Neural cell (in vitro differentiated cells): ENCODE results near the gene DGKG. TPM values are rescaled to one million over a fixed set of nuclear protein-coding genes. Genes with fewer than 3 reads are reported as not detected.

Experiments
- H2AFZ ChIP-seq: fragments of 200-600, 300-800 bp; sonication (generic), shearing (Covaris generic); 2 replicates; pipeline ENCODE4 v1.6.0; 2014; ENCODE audit warnings: low read depth, mild to moderate bottlenecking, antibody characterized with exemption, low read length, moderate library complexity
- H3F3A ChIP-seq: fragments of 200-600 bp; shearing (Covaris generic); 2 replicates; pipeline ENCODE4 v1.6.1; 2016; ENCODE audit warnings: mild to moderate bottlenecking, moderate library complexity, mixed read lengths, antibody characterized with exemption, low read length; ENCODE audit not compliant: insufficient read depth, poor library complexity, severe bottlenecking
- H3K27ac ChIP-seq: fragments of 200-600, 300-800 bp; sonication (generic), shearing (Covaris generic); 2 replicates; pipeline ENCODE4 v1.5.1; 2014; ENCODE audit warnings: mild to moderate bottlenecking, low read length, moderate library complexity
- H3K27me3 ChIP-seq: fragments of 300-800, 200-600 bp; sonication (generic), shearing (Covaris generic); 2 replicates; pipeline ENCODE4 v1.6.0; 2014; ENCODE audit warnings: mild to moderate bottlenecking, low read depth, low read length, moderate library complexity; ENCODE audit not compliant: insufficient read depth
- H3K36me3 ChIP-seq: fragments of 300-800, 200-600 bp; sonication (generic), shearing (Covaris generic); 2 replicates; pipeline ENCODE4 v1.5.1; 2014; ENCODE audit warnings: mild to moderate bottlenecking, antibody characterized with exemption, low read length, moderate library complexity; ENCODE audit not compliant: insufficient read depth
- H3K4me2 ChIP-seq: fragments of 300-800, 200-600 bp; sonication (generic), shearing (Covaris generic); 2 replicates; pipeline ENCODE4 v1.6.0; 2014; ENCODE audit warnings: mild to moderate bottlenecking, low read length
- H3K4me3 ChIP-seq: fragments of 300-800, 200-600 bp; sonication (generic), shearing (Covaris generic); 2 replicates; pipeline ENCODE4 v1.5.1; 2014; ENCODE audit warnings: mild to moderate bottlenecking, low read length, moderate library complexity
- H3K79me2 ChIP-seq: fragments of 200-600 bp; shearing (Covaris generic); replicated peaks from 2 replicates; pipeline ENCODE4 v1.6.0; 2014; ENCODE audit warnings: mild to moderate bottlenecking, low read length, moderate library complexity; ENCODE audit not compliant: insufficient read depth
- H3K9ac ChIP-seq: fragments of 300-800, 200-600 bp; sonication (generic), shearing (Covaris generic); 2 replicates; pipeline ENCODE4 v1.6.1; 2016; ENCODE audit warnings: mild to moderate bottlenecking, low read length, mixed read lengths
- H3K9me2 ChIP-seq: fragments of 200-600 bp; shearing (Covaris generic); 2 replicates; pipeline ENCODE4 v1.6.1; 2016; ENCODE audit warnings: mild to moderate bottlenecking, low read length, mixed read lengths; ENCODE audit not compliant: insufficient read depth
- H3K9me3 ChIP-seq: fragments of 200-600, 300-800 bp; sonication (generic), shearing (Covaris generic); 2 replicates; pipeline ENCODE4 v1.6.1; 2016; ENCODE audit warnings: mild to moderate bottlenecking, mixed run types, low read length, moderate library complexity, mixed read lengths
- H4K20me1 ChIP-seq: fragments of 200-600 bp; shearing (Covaris generic); 2 replicates; pipeline ENCODE4 v1.6.1; 2016; ENCODE audit warnings: mild to moderate bottlenecking, mixed run types; ENCODE audit not compliant: insufficient read depth
- CTCF ChIP-seq: fragments of 450-650 bp; IDR thresholded peaks from 2 replicates; pipeline ENCODE4 v1.5.1; 2014; ENCODE audit warnings: antibody characterized with exemption, mild to moderate bottlenecking, moderate library complexity; ENCODE audit not compliant: poor library complexity, severe bottlenecking
- EP300 ChIP-seq: fragments of 450-650 bp; conservative IDR thresholded peaks from 2 replicates; pipeline ENCODE4 v1.6.1; 2014; ENCODE audit warnings: antibody characterized with exemption, mild to moderate bottlenecking, moderate library complexity; ENCODE audit not compliant: poor library complexity, severe bottlenecking
- EZH2 ChIP-seq: fragments of 200-600, 300-800 bp; shearing (Covaris generic), sonication (generic); IDR thresholded peaks from 2 replicates; pipeline ENCODE4 v1.6.1; 2014; ENCODE audit warnings: antibody characterized with exemption, low read length, borderline replicate concordance, mild to moderate bottlenecking; ENCODE audit not compliant: insufficient read depth, poor library complexity, severe bottlenecking
- MXI1 ChIP-seq: fragments of 450-650 bp; conservative IDR thresholded peaks from 2 replicates; pipeline ENCODE4 v1.6.1; 2014; ENCODE audit warnings: antibody characterized with exemption, mild to moderate bottlenecking; ENCODE audit not compliant: poor library complexity, severe bottlenecking
- POLR2AphosphoS5 ChIP-seq: IDR thresholded peaks from 2 replicates; pipeline ENCODE4 v1.6.1; 2012
- RAD21 ChIP-seq: fragments of 450-650 bp; conservative IDR thresholded peaks from 2 replicates; pipeline ENCODE4 v1.6.1; 2014; ENCODE audit warnings: antibody characterized with exemption, mild to moderate bottlenecking, moderate library complexity
- REST ChIP-seq: IDR thresholded peaks from 2 replicates; pipeline ENCODE4 v1.6.1; 2012; ENCODE audit warnings: borderline replicate concordance
- SMC3 ChIP-seq: fragments of 450-650 bp; conservative IDR thresholded peaks from 2 replicates; pipeline ENCODE4 v1.6.1; 2014; ENCODE audit warnings: antibody characterized with exemption, mild to moderate bottlenecking, moderate library complexity; ENCODE audit not compliant: poor library complexity
- TAF1 ChIP-seq: IDR thresholded peaks from 2 replicates; pipeline ENCODE4 v1.6.1; 2012; ENCODE audit warnings: low read depth
- polyA plus RNA-seq: library from polyadenylated mRNA; depleted of rRNA; stranded (reverse); fragments of >200 nt; gene quantifications from 2 replicates; pipeline ENCODE4 v1.2.3, GENCODE V29; 2014

Gene DGKG
- polyA plus RNA-seq, 1 donor from 2014 or later: not detected

GRCh38 chr3:186290796-186291195, 71.2 kb downstream of the DGKG start:
- TF ChIP-seq POLR2AphosphoS5 (no peak), MXI1 (no peak), CTCF (no peak), TAF1 (no peak), RAD21 (no peak), SMC3 (no peak), EZH2 (no peak), REST (no peak)
- H4K20me1 ChIP-seq: no peaks in the 10 kb centered on the region
- no peaks in the 10 kb centered on the region for H3K27me3 ChIP-seq
- no peaks in the 10 kb centered on the region for H3K79me2 ChIP-seq
- no peaks in the 10 kb centered on the region for H3F3A ChIP-seq
- no peak overlapping the region for H3K9ac ChIP-seq
- H3K9me2 ChIP-seq: no peaks in the 10 kb centered on the region
- no peaks in the 10 kb centered on the region for H3K9me3 ChIP-seq
- H3K36me3 ChIP-seq: no peaks in the 10 kb centered on the region
- no peak overlapping the region for H3K4me2 ChIP-seq
- H3K4me3 ChIP-seq: no peak overlapping the region
- H2AFZ ChIP-seq: no peak overlapping the region
- no peak overlapping the region for H3K27ac ChIP-seq

GRCh38 chr3:186287711-186288110, 74.3 kb downstream of the DGKG start:
- Histone ChIP-seq H3K9me3 (no peaks in the 10 kb centered on the region), H3K27me3 (no peaks in the 10 kb centered on the region), H3K4me3 (no peak overlapping the region), H3K9ac (no peak overlapping the region), H3K27ac (no peak overlapping the region), H3K36me3 (no peaks in the 10 kb centered on the region), H3K4me2 (no peak overlapping the region), H3F3A (no peaks in the 10 kb centered on the region), H3K79me2 (no peaks in the 10 kb centered on the region), H3K9me2 (no peaks in the 10 kb centered on the region), H2AFZ (no peak overlapping the region), H4K20me1 (no peaks in the 10 kb centered on the region)
- TF ChIP-seq EP300: no peak
- no peak for TF ChIP-seq SMC3

GRCh38 chr3:186286114-186286513, 75.9 kb downstream of the DGKG start:
- Histone ChIP-seq H4K20me1 (no peaks in the 10 kb centered on the region), H2AFZ (no peak overlapping the region)

More at GRCh38 chr3:186286114-186286513, 75.9 kb downstream of the DGKG start:
- no peaks in the 10 kb centered on the region for H3K9me3 ChIP-seq
- H3K36me3 ChIP-seq: no peaks in the 10 kb centered on the region
- H3K9me2 ChIP-seq: no peaks in the 10 kb centered on the region
- H3K79me2 ChIP-seq: no peaks in the 10 kb centered on the region
- no peaks in the 10 kb centered on the region for H3K27me3 ChIP-seq
- H3K4me3 ChIP-seq: no peak overlapping the region
- H3K4me2 ChIP-seq: no peak overlapping the region
- H3F3A ChIP-seq: no peaks in the 10 kb centered on the region
- H3K9ac ChIP-seq: no peak overlapping the region
- H3K27ac ChIP-seq: no peak overlapping the region
- TF ChIP-seq EP300: no peak
- no peak for TF ChIP-seq MXI1
- TF ChIP-seq REST: no peak
- no peak for TF ChIP-seq RAD21
- no peak for TF ChIP-seq TAF1
- TF ChIP-seq EZH2: no peak
- no peak for TF ChIP-seq POLR2AphosphoS5
- no peak for TF ChIP-seq CTCF
- TF ChIP-seq SMC3: no peak
